Head of caudate nucleus (tissue), 42 donors: ENCODE data around the gene CTIF.

Experiments
- DNase-seq, 42 donors: peaks; one replicate each; pipeline versions ENCODE4 v3.0.0 to v3.0.0-alpha.2; 2020 to 2021; ENCODE audit warnings: mixed read lengths in 7 of 42
- intact Hi-C: fragments of 100-400 bp; cut with DNase I; formaldehyde crosslinking; loops from one replicate; pipeline ENCODE4 v1.15.0; 2022

Gene CTIF

GRCh38 chr18:48675912-48676311 lies 137.1 kb downstream of the CTIF start:
- DNase-seq = peak in 11 of 42 donors; percentile 5 to 33 (median 17)

GRCh38 chr18:48676346-48676745 lies 137.5 kb downstream of the CTIF start:
- peak in 9 of 42 donors; percentile 9 to 30 (median 17) for DNase-seq
- intact Hi-C loops = loop anchor here (5.0 to 10.0 kb wide), 3 partner anchors 178 to 561 kb away; no protein-coding TSS in a partner anchor

More at GRCh38 chr18:48675912-48676311, 137.1 kb downstream of the CTIF start:
- intact Hi-C loops = loop anchor here (5.0 to 10.0 kb wide), 3 partner anchors 179 to 561 kb away; no protein-coding TSS in a partner anchor

GRCh38 chr18:48676756-48677368 lies 138.0 kb downstream of the CTIF start:
- intact Hi-C loops = loop anchor here (5.0 to 10.0 kb wide), 3 partner anchors 178 to 560 kb away; no protein-coding TSS in a partner anchor
- peak; percentile 60 to 90 (median 78) for DNase-seq

- peak in 4 of 42 donors; percentile 5 to 29 (median 14) for DNase-seq
- intact Hi-C loops = loop anchor here (5.0 to 10.0 kb wide), 3 partner anchors 176 to 559 kb away; no protein-coding TSS in a partner anchor
Measured at GRCh38 chr18:48678237-48679115, 139.6 kb downstream of the CTIF start.

GRCh38 chr18:48679236-48679635 lies 140.4 kb downstream of the CTIF start:
- DNase-seq = no peak
- intact Hi-C loops = loop anchor here (5.0 to 10.0 kb wide), 3 partner anchors 176 to 558 kb away; no protein-coding TSS in a partner anchor

- intact Hi-C loops = no loop called here
- peak in 37 of 42 donors; percentile 40 to 84 (median 64) for DNase-seq
Measured at GRCh38 chr18:48680339-48681250, 141.8 kb downstream of the CTIF start.

GRCh38 chr18:48682768-48683167 lies 143.9 kb downstream of the CTIF start:
- intact Hi-C loops = no loop called here
- no peak for DNase-seq

- DNase-seq = no peak
- intact Hi-C loops = no loop called here
Measured at GRCh38 chr18:48683197-48683596, 144.4 kb downstream of the CTIF start.

GRCh38 chr18:48683661-48684060 lies 144.8 kb downstream of the CTIF start:
- DNase-seq = no peak
- intact Hi-C loops = no loop called here

- intact Hi-C loops = no loop called here
- DNase-seq = peak in 12 of 42 donors; percentile 27 to 59 (median 46)
Measured at GRCh38 chr18:48687346-48688042, 148.7 kb downstream of the CTIF start.

- intact Hi-C loops = no loop called here
- DNase-seq = peak in 18 of 42 donors; percentile 19 to 70 (median 44)
Measured at GRCh38 chr18:48688961-48689360, 150.1 kb downstream of the CTIF start.

GRCh38 chr18:48689548-48689947 lies 150.7 kb downstream of the CTIF start:
- no peak for DNase-seq
- intact Hi-C loops = no loop called here

- intact Hi-C loops = no loop called here
- no peak for DNase-seq
Measured at GRCh38 chr18:48690494-48690893, 151.7 kb downstream of the CTIF start.

- intact Hi-C loops = no loop called here
- DNase-seq = no peak
Measured at GRCh38 chr18:48693006-48693405, 154.2 kb downstream of the CTIF start.

- intact Hi-C loops = no loop called here
- DNase-seq = no peak
Measured at GRCh38 chr18:48693625-48694262, 154.9 kb downstream of the CTIF start.

GRCh38 chr18:48694295-48694694 lies 155.5 kb downstream of the CTIF start:
- intact Hi-C loops = no loop called here
- DNase-seq = no peak

GRCh38 chr18:48695671-48696070 lies 156.8 kb downstream of the CTIF start:
- intact Hi-C loops = no loop called here
- no peak for DNase-seq

GRCh38 chr18:48696218-48696617 lies 157.4 kb downstream of the CTIF start:
- no peak for DNase-seq
- intact Hi-C loops = no loop called here
